BLaER1 (cell line): ENCODE measurements around the gene KIF26B.

Experiments
- H3K27ac ChIP-seq: shearing (Covaris generic); formaldehyde crosslinking; 2 replicates; pipeline ENCODE4 v1.8.1; 2022
- H3K27me3 ChIP-seq: shearing (Covaris generic); formaldehyde crosslinking; 2 replicates; pipeline ENCODE4 v1.8.1; 2022
- H3K36me3 ChIP-seq: shearing (Covaris generic); formaldehyde crosslinking; 2 replicates; pipeline ENCODE4 v1.8.1; 2022
- H3K4me1 ChIP-seq: shearing (Covaris generic); formaldehyde crosslinking; 2 replicates; pipeline ENCODE4 v1.8.1; 2022
- H3K4me2 ChIP-seq: shearing (Covaris generic); formaldehyde crosslinking; 2 replicates; pipeline ENCODE4 v1.8.1; 2022
- H3K4me3 ChIP-seq: shearing (Covaris generic); formaldehyde crosslinking; 2 replicates; pipeline ENCODE4 v1.8.1; 2022
- H3K9ac ChIP-seq: shearing (Covaris generic); formaldehyde crosslinking; 2 replicates; pipeline ENCODE4 v1.8.1; 2022
- H3K9me3 ChIP-seq: shearing (Covaris generic); formaldehyde crosslinking; 2 replicates; pipeline ENCODE4 v1.8.1; 2022
- H4K20me1 ChIP-seq: shearing (Covaris generic); formaldehyde crosslinking; 2 replicates; pipeline ENCODE4 v1.8.1; 2022
- Cebpa-rat ChIP-seq: shearing (Covaris generic); IDR thresholded peaks from 2 replicates; pipeline ENCODE4 v1.8.1; 2022

KIF26B gene

DNA sequence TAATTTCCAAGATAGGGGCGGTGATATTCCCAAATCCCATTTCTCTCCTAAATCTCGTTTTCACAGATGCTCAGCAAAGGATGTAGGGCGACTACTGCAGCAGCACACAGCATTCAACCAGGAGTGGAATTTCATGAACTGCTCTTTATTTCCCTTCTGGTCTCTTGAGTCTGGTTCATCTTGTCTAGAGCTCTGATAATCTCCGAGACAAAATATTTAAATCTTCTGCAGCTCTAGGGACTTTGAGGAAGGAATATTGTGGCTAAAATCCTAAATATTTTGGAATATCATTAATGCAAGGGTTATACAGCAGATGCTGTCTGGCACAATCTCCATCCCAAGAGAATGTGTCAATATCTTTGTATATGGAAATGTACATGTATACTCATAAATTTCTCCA lies 45.4 kb downstream of the KIF26B start:
- H3K4me1 ChIP-seq: peaks cover 22% of the 10 kb centered on the region
- H3K9me3 ChIP-seq: no peaks in the 10 kb centered on the region
- TF ChIP-seq Cebpa-rat: no peak
- no peak overlapping the region for H3K4me3 ChIP-seq
- H3K27me3 ChIP-seq: no peaks in the 10 kb centered on the region
- no peak overlapping the region for H3K4me2 ChIP-seq
- no peaks in the 10 kb centered on the region for H4K20me1 ChIP-seq
- no peaks in the 10 kb centered on the region for H3K36me3 ChIP-seq
- no peak overlapping the region for H3K9ac ChIP-seq
- no peak overlapping the region for H3K27ac ChIP-seq

DNA sequence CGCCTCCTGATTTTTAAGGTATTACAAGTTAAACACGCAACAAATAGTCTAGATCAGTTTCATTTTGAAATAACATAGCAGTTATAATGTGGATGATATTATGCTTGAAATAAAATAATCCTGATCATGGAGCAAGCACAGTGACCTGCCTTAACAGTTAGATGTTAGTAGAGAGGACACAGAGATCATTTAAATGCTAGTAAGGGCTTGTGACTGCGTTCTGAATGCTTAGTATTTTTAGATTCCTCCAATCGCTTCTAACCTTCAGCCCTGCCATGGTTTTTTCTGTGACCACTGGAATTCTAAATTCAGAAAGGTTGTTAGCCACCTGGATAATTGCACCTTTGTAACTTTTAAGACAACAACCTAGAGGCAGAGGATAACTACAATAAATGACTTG lies 46.4 kb downstream of the KIF26B start:
- no peak for TF ChIP-seq Cebpa-rat
- Histone ChIP-seq H3K27ac (no peak overlapping the region), H4K20me1 (no peaks in the 10 kb centered on the region), H3K9ac (no peak overlapping the region), H3K36me3 (no peaks in the 10 kb centered on the region), H3K4me3 (no peak overlapping the region), H3K4me2 (peak overlapping the region; percentile 33; the same call in 1 of the 2 replicates), H3K4me1 (peaks cover 22% of the 10 kb centered on the region), H3K27me3 (no peaks in the 10 kb centered on the region), H3K9me3 (peaks cover 5% of the 10 kb centered on the region)

DNA sequence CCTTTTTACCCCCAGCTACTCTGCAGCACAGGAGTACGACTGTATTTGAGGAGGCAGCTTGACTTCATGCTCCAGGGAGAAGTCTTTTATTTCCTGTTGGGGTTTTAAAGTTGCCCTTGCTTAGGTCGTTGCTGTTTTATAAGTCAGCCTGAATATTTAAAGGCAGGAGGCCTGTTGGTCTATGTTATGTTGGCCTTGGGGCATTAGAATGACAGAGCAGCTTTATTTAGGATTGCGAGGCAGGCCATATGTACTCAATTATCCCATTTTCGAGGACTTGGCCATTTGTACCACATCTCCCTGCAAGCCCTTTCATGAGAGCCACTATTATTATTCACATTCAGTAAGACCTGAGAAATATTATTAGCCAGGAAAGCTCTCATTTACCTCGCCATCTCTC lies 47.0 kb downstream of the KIF26B start:
- no peaks in the 10 kb centered on the region for H4K20me1 ChIP-seq
- H3K36me3 ChIP-seq: no peaks in the 10 kb centered on the region
- no peak overlapping the region for H3K4me3 ChIP-seq
- H3K4me1 ChIP-seq: peaks cover 22% of the 10 kb centered on the region
- no peak overlapping the region for H3K27ac ChIP-seq
- H3K9me3 ChIP-seq: peaks cover 11% of the 10 kb centered on the region
- peak overlapping the region; percentile 33 for H3K4me2 ChIP-seq
- no peak overlapping the region for H3K9ac ChIP-seq
- no peak for TF ChIP-seq Cebpa-rat
- H3K27me3 ChIP-seq: no peaks in the 10 kb centered on the region

DNA sequence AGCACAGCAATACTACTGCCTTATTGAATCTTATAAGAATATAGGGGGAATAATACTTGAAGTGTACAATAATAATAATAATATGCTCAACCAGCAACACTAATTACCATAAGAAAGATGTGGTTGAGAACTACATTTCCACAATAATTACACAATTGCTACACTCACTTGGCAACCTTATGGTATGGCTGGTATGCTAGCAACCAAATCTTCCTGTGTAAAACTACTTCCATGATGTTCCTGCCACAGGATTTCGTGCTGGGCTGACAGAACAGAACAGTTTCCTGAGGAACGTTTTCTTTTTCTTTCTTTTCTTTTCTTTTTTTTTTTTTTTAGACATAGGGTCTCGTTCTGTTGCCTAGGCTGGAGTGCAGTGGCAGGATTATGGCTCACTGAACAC lies 50.6 kb downstream of the KIF26B start:
- no peak for TF ChIP-seq Cebpa-rat
- Histone ChIP-seq H3K4me2 (no peak overlapping the region), H3K9me3 (peaks cover 32% of the 10 kb centered on the region), H4K20me1 (no peaks in the 10 kb centered on the region), H3K9ac (no peak overlapping the region), H3K27ac (no peak overlapping the region), H3K27me3 (no peaks in the 10 kb centered on the region), H3K4me1 (peaks cover 21% of the 10 kb centered on the region), H3K36me3 (no peaks in the 10 kb centered on the region), H3K4me3 (no peak overlapping the region)

DNA sequence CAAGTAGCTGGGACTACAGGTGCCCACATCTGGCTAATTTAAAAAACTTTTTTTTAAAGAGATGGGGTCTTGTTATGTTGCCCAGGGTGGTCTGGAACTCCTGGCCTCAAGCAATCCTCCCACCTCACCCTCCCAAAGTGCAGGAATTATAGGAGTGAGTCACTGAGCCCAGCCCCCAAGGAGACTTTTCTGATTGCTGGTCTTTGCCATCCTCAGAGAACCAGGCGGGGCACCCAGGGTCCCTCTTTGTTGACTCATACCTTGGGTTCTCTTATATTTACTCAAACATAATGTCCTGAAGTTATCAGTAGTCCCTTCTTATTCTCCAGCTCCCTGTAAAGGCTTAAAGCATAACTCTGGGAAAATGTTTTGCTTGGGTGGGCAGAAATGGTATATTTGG lies 51.1 kb downstream of the KIF26B start:
- no peaks in the 10 kb centered on the region for H4K20me1 ChIP-seq
- peaks cover 21% of the 10 kb centered on the region for H3K4me1 ChIP-seq
- no peak overlapping the region for H3K4me2 ChIP-seq
- H3K9me3 ChIP-seq: peaks cover 32% of the 10 kb centered on the region
- no peaks in the 10 kb centered on the region for H3K36me3 ChIP-seq
- H3K9ac ChIP-seq: no peak overlapping the region
- no peak overlapping the region for H3K4me3 ChIP-seq
- H3K27ac ChIP-seq: no peak overlapping the region
- H3K27me3 ChIP-seq: no peaks in the 10 kb centered on the region
- no peak for TF ChIP-seq Cebpa-rat

DNA sequence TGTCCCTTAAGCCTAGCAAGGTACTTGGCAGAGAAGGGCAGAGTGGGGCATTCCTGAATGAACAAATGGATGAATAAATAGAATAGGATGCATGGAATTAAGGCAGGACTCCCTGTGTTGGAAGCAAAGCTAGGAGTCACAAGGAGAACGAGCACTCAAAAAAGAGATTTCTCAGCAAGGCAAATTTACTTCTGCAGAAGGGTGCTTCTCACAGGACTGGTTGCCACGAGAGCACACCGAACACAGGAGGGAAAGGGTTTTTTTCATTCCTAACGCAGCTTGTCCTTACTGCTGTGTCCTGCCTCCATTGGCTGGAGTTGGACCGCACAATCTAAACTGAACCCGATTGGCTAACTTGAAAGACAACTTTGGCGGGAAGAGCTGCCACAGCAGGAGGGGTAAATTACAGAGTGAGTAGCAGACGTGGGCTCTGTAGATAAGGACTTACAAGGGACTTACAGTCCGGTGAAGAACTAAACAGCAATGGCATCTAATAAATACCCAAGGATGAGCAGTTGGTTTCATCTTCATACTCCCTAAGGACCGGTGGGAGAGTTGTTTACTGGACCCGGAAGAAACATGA lies 52.4 kb downstream of the KIF26B start:
- Histone ChIP-seq H3K9me3 (peaks cover 32% of the 10 kb centered on the region), H3K9ac (no peak overlapping the region), H3K27me3 (no peaks in the 10 kb centered on the region), H3K4me1 (peaks cover 9% of the 10 kb centered on the region), H3K27ac (no peak overlapping the region), H3K4me2 (no peak overlapping the region), H3K36me3 (no peaks in the 10 kb centered on the region), H4K20me1 (no peaks in the 10 kb centered on the region), H3K4me3 (no peak overlapping the region)
- no peak for TF ChIP-seq Cebpa-rat

DNA sequence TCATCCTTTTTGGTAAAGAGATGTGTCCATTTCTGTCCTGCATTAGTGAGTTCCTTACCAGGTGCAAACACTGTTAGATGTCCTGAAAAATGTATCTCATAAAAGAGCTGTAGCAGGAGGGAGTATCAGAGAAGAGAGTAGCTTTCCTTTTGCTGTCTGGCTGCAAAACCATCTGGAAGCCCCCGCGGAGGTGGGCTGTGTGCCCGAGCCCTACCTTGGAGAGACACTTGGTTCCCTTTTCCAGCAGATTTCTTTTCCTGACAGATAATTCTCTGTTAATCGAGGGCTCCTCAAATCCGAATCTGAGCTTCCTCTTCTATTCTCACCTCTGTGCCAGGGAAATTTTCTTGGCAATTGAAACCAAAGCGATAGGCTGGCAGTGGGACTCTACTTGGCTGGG lies 53.0 kb downstream of the KIF26B start:
- Histone ChIP-seq H3K9me3 (peaks cover 32% of the 10 kb centered on the region), H3K27me3 (no peaks in the 10 kb centered on the region), H4K20me1 (no peaks in the 10 kb centered on the region), H3K36me3 (no peaks in the 10 kb centered on the region), H3K4me3 (no peak overlapping the region), H3K27ac (no peak overlapping the region), H3K4me1 (peaks cover 9% of the 10 kb centered on the region), H3K4me2 (no peak overlapping the region), H3K9ac (no peak overlapping the region)
- no peak for TF ChIP-seq Cebpa-rat

DNA sequence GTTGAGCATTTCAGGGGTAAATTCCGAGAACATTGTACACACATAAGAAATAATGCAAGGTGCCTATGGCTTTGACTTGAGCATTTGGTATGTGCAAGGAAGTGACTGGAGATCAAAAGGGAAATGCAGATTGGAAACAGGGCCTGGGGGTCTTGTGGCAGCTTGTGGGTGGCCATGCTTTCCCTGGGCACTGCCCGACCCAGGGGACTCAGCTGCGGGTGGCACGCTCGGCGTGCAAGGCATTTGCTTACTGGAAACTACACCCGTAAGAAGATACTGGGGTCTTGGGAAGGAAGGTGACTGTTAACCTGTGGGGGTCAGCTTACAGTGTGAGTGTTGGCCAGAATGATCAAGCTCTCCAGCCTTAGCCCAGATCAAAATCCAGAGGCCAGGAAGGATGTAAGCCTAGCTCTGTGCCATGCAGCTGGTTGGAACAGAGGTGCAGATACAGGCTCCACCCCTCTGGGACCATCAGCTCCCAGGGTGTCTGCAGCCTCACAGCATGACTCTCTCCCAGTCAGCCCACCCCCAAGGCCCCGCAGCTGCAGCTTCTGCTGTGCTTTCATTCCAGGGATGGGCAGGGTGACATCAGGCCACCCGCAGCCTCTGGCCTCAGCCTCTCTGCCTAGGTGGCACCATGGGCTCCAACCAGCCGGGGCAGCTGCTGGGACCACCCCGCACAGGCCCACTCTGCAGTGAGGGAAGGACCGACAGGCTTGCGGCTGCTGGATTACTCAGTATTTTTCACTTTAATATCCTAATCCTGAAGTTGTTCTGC lies 55.1 kb downstream of the KIF26B start:
- no peak overlapping the region for H3K4me3 ChIP-seq
- peaks cover 32% of the 10 kb centered on the region for H3K9me3 ChIP-seq
- no peak for TF ChIP-seq Cebpa-rat
- H3K27me3 ChIP-seq: no peaks in the 10 kb centered on the region
- H3K9ac ChIP-seq: no peak overlapping the region
- peaks cover 9% of the 10 kb centered on the region for H3K4me1 ChIP-seq
- H3K27ac ChIP-seq: no peak overlapping the region
- peak overlapping the region; percentile 25 for H3K4me2 ChIP-seq
- H4K20me1 ChIP-seq: no peaks in the 10 kb centered on the region
- H3K36me3 ChIP-seq: no peaks in the 10 kb centered on the region

DNA sequence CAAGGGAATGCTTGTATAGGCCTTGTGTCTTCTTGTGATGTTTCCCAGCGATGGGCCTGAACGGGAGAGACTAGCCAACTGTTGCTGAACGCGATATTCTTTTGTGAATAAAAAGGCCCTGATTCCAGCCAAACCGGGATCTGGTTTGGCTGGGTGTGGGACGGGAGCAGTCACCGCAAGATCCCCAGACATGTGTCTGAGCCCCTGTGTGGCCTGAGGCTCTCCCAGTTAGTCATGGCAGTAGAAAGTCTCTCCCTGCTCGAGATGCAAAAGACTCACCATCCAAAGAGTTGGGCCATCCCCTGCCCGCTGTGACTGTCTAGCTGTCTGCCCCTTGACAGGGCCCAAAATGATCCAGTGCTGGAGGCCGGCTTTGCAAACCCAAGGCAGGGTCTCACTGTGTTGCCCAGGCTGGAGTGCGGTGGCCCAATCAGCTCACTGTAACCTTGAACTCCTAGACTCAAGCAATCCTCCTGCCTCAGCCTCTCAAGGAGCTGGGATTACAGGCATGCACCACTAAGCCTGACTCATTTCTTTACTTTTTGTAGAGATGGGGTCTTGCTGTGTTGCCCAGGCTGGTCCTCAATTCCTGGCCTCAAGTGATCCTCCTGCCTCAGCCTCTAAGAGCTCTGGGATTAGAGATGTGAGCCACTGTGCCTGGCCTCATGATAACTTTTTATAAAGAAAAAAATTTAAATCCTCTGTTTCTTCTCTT lies 56.4 kb downstream of the KIF26B start:
- no peaks in the 10 kb centered on the region for H3K27me3 ChIP-seq
- no peaks in the 10 kb centered on the region for H4K20me1 ChIP-seq
- peaks cover 27% of the 10 kb centered on the region for H3K9me3 ChIP-seq
- no peak overlapping the region for H3K4me2 ChIP-seq
- TF ChIP-seq Cebpa-rat: no peak
- peaks cover 9% of the 10 kb centered on the region for H3K4me1 ChIP-seq
- no peak overlapping the region for H3K9ac ChIP-seq
- H3K4me3 ChIP-seq: no peak overlapping the region
- H3K27ac ChIP-seq: no peak overlapping the region
- no peaks in the 10 kb centered on the region for H3K36me3 ChIP-seq

DNA sequence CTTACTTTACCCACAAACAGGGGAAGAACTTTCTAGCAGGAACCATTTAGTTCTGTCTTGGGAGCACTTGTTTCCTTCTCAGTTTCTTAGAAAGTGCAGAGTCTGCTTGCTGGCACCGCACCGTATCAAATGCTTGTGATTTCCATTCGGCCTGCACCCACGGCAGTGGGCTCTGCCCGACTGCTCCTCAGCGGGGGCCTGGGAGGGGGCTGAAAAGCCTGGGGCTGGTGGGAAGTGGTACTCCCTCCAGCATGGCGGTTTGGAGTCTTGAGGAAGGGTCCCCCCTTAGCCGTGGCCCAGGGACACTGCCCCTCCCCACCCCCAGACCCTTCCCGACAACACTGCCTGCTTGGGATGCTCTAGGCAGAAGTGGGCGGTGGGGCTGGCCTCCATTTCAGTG lies 57.0 kb downstream of the KIF26B start:
- no peak for TF ChIP-seq Cebpa-rat
- Histone ChIP-seq H3K4me2 (no peak overlapping the region), H3K4me3 (no peak overlapping the region), H3K36me3 (no peaks in the 10 kb centered on the region), H3K9me3 (peaks cover 22% of the 10 kb centered on the region), H3K27me3 (no peaks in the 10 kb centered on the region), H3K9ac (no peak overlapping the region), H4K20me1 (no peaks in the 10 kb centered on the region), H3K4me1 (peaks cover 9% of the 10 kb centered on the region), H3K27ac (no peak overlapping the region)
